Natural killer cell (primary cell): ENCODE results near the gene ACP7. TPM values are rescaled to one million over a fixed set of nuclear protein-coding genes. Genes with fewer than 3 reads are reported as not detected.

Source experiments
- ATAC-seq, 3 donors: fragments of 150-1000 bp in 2 of 3; fragments of 200-7000 bp in 1 of 3; cut with Tn5 transposase; 1 replicate in 1 of 3; 2 replicates in 2 of 3; pipeline ENCODE4 v1.10.0; 2021; ENCODE audit warnings: mild to moderate bottlenecking in 2 of 3, moderate library complexity in 2 of 3
- DNase-seq, 2 donors: peaks; one replicate each; pipeline versions ENCODE4 v3.0.0 to v3.0.0-alpha.2; 2013 to 2021; ENCODE audit warnings: mixed read lengths in 1 of 2
- H3K27ac ChIP-seq: one replicate; pipeline ENCODE4 v1.5.1; 2013; ENCODE audit warnings: mild to moderate bottlenecking, low read length
- H3K27me3 ChIP-seq: one replicate; pipeline ENCODE4 v1.6.1; 2013; ENCODE audit warnings: low read length; ENCODE audit not compliant: control insufficient read depth, insufficient read depth
- H3K36me3 ChIP-seq: one replicate; pipeline ENCODE4 v1.6.1; 2013; ENCODE audit warnings: low read length; ENCODE audit not compliant: control insufficient read depth, insufficient read depth
- H3K4me1 ChIP-seq: one replicate; pipeline ENCODE4 v1.6.1; 2013; ENCODE audit warnings: low read length; ENCODE audit not compliant: control insufficient read depth, insufficient read depth
- H3K4me3 ChIP-seq: one replicate; pipeline ENCODE4 v1.5.1; 2013; ENCODE audit warnings: low read length
- H3K9me3 ChIP-seq: one replicate; pipeline ENCODE4 v1.6.1; 2013; ENCODE audit warnings: low read length; ENCODE audit not compliant: control insufficient read depth, insufficient read depth
- H3K27ac Mint-ChIP-seq, 2 donors: one replicate each; pipeline ENCODE4 v1.8.0; 2022; ENCODE audit warnings: mild to moderate bottlenecking in 2 of 2, mixed read lengths in 2 of 2, moderate library complexity in 1 of 2
- H3K27me3 Mint-ChIP-seq, 2 donors: one replicate each; pipeline ENCODE4 v1.8.0; 2022; ENCODE audit warnings: low read depth in 2 of 2, mixed read lengths in 2 of 2
- H3K36me3 Mint-ChIP-seq: one replicate; pipeline ENCODE4 v1.8.0; 2022; ENCODE audit warnings: mixed read lengths
- H3K4me1 Mint-ChIP-seq, 2 donors: one replicate each; pipeline ENCODE4 v1.8.0; 2022; ENCODE audit warnings: mixed read lengths in 2 of 2
- H3K4me3 Mint-ChIP-seq: one replicate; pipeline ENCODE4 v1.8.0; 2022; ENCODE audit warnings: mild to moderate bottlenecking, moderate library complexity, mixed read lengths
- H3K9me3 Mint-ChIP-seq, 2 donors: one replicate each; pipeline ENCODE4 v1.8.0; 2022; ENCODE audit warnings: mixed read lengths in 2 of 2
- CTCF ChIP-seq: fragments of 200-600 bp; IDR thresholded peaks from one replicate; pipeline ENCODE4 v1.8.0; 2022; ENCODE audit warnings: antibody characterized with exemption
- WGBS: methylation state at CpG from one replicate; pipeline ENCODE4 v1.1.7; 2013; ENCODE audit warnings: missing lambda C conversion rate; ENCODE audit not compliant: insufficient coverage; 5-methylcytosine and 5-hydroxymethylcytosine counted together
- intact Hi-C: fragments of 100-400 bp; cut with micrococcal nuclease; formaldehyde crosslinking; loops from one replicate; pipeline ENCODE4 v1.14.2; 2022
- total RNA-seq, 4 donors: library from RNA; stranded (reverse); fragments of 120-200 nt in 1 of 4; gene quantifications; one replicate each; pipeline versions ENCODE4 v1.2.3 to v1.2.4, GENCODE V29; 2013 to 2022

The ACP7 gene
- total RNA-seq, 3 donors from 2014 or later (not counting 1 experiment from before 2014, with no cell fraction given): not detected

- H3K27ac ChIP-seq: no peak overlapping the region
- H3K27ac Mint-ChIP-seq: peak overlapping the region in 1 of 2 donors; percentile 38
- intact Hi-C loops: no loop called here
- no peak for DNase-seq
- H3K9me3 Mint-ChIP-seq: no peaks in the 10 kb centered on the region
- no peak overlapping the region for H3K4me3 Mint-ChIP-seq
- peaks cover 33% of the 10 kb centered on the region for H3K4me1 ChIP-seq
- TF ChIP-seq CTCF: no peak
- no peaks in the 10 kb centered on the region for H3K9me3 ChIP-seq
- peaks cover 41 to 70% of the 10 kb centered on the region in 2 donors for H3K4me1 Mint-ChIP-seq
- no peaks in the 10 kb centered on the region for H3K27me3 ChIP-seq
- no peak for ATAC-seq
- H3K36me3 Mint-ChIP-seq: no peaks in the 10 kb centered on the region
- no peaks in the 10 kb centered on the region for H3K27me3 Mint-ChIP-seq
- 99% methylated on average over 15 of the region's 15 CpGs for WGBS
- no peak overlapping the region for H3K4me3 ChIP-seq
- no peaks in the 10 kb centered on the region for H3K36me3 ChIP-seq
Observed at GRCh38 chr19:39157997-39158389, 73.8 kb downstream of the ACP7 start.

- Histone ChIP-seq H3K4me3 (no peak overlapping the region), H3K9me3 (no peaks in the 10 kb centered on the region), H3K27ac (no peak overlapping the region), H3K27me3 (no peaks in the 10 kb centered on the region), H3K36me3 (no peaks in the 10 kb centered on the region), H3K4me1 (peaks cover 35% of the 10 kb centered on the region)
- 92% methylated on average over 12 of the region's 12 CpGs for WGBS
- H3K4me3 Mint-ChIP-seq: no peak overlapping the region
- H3K27me3 Mint-ChIP-seq: no peaks in the 10 kb centered on the region
- no peak for TF ChIP-seq CTCF
- no peaks in the 10 kb centered on the region for H3K36me3 Mint-ChIP-seq
- DNase-seq (no peak), ATAC-seq (no peak)
- intact Hi-C loops: no loop called here
- peak overlapping the region in 1 of 2 donors; percentile 38 for H3K27ac Mint-ChIP-seq
- peaks cover 41 to 71% of the 10 kb centered on the region in 2 donors for H3K4me1 Mint-ChIP-seq
- no peaks in the 10 kb centered on the region for H3K9me3 Mint-ChIP-seq
Observed at GRCh38 chr19:39158646-39159260, 74.6 kb downstream of the ACP7 start.

- TF ChIP-seq CTCF: no peak
Observed at GRCh38 chr19:39160523-39160861, 76.3 kb downstream of the ACP7 start.

More at GRCh38 chr19:39160523-39160861, 76.3 kb downstream of the ACP7 start:
- Mint-ChIP-seq H3K36me3 (no peaks in the 10 kb centered on the region), H3K27me3 (no peaks in the 10 kb centered on the region), H3K4me3 (peak overlapping the region; percentile 11), H3K9me3 (no peaks in the 10 kb centered on the region), H3K4me1 (peaks cover 34 to 70% of the 10 kb centered on the region in 2 donors), H3K27ac (peak overlapping the region; percentile 56 to 64)
- H3K4me1 ChIP-seq: peaks cover 35% of the 10 kb centered on the region
- H3K9me3 ChIP-seq: no peaks in the 10 kb centered on the region
- DNase-seq (no peak), ATAC-seq (peak in 2 of 3 donors; percentile 31 to 42)
- no peak overlapping the region for H3K27ac ChIP-seq
- no peaks in the 10 kb centered on the region for H3K36me3 ChIP-seq
- no peaks in the 10 kb centered on the region for H3K27me3 ChIP-seq
- intact Hi-C loops: no loop called here
- 59% methylated on average over 8 of the region's 8 CpGs for WGBS
- H3K4me3 ChIP-seq: no peak overlapping the region

Other genes starting within 250 kb of the ACP7 start
- 100 to 1,000 TPM; 636 to 800 (median 702) TPM for gene HNRNPL, start 234.4 kb upstream of the ACP7 start, total RNA-seq
- gene RINL, start 206.1 kb upstream of the ACP7 start, total RNA-seq: 10 to 100 TPM; 59.7 to 65.6 (median 59.7) TPM
- gene SIRT2, start 184.8 kb upstream of the ACP7 start, total RNA-seq: 100 to 1,000 TPM; 171 to 283 (median 208) TPM
- gene NFKBIB, start 184.4 kb upstream of the ACP7 start, total RNA-seq: 100 to 1,000 TPM in 2 of 3 donors, 10 to 100 TPM in 1; 78.0 to 125 (median 118) TPM
- gene CCER2, start 172.2 kb upstream of the ACP7 start, total RNA-seq: 1 to 10 TPM; 1.3 to 3.7 (median 2.3) TPM
- gene SARS2, start 153.6 kb upstream of the ACP7 start, total RNA-seq: 10 to 100 TPM; 25.4 to 53.0 (median 38.9) TPM
- gene MRPS12, start 153.4 kb upstream of the ACP7 start, total RNA-seq: 10 to 100 TPM; 25.3 to 27.8 (median 26.7) TPM
- gene FBXO17, start 108.6 kb upstream of the ACP7 start, total RNA-seq: not detected
- under 1 TPM in 2 of 3 donors, not detected in 1; 0.23 to 0.38 TPM for gene FBXO27, start 51.8 kb upstream of the ACP7 start, total RNA-seq
- 10 to 100 TPM in 2 of 3 donors, 1 to 10 TPM in 1; 6.7 to 13.4 (median 11.8) TPM for gene PAK4, start 41.4 kb downstream of the ACP7 start, total RNA-seq
- gene NCCRP1, start 112.6 kb downstream of the ACP7 start, total RNA-seq: not detected
- not detected for gene SYCN, start 119.9 kb downstream of the ACP7 start, total RNA-seq
- not detected for gene IFNL3, start 160.6 kb downstream of the ACP7 start, total RNA-seq
- gene IFNL4, start 164.5 kb downstream of the ACP7 start, total RNA-seq: not detected
- gene IFNL2, start 184.0 kb downstream of the ACP7 start, total RNA-seq: not detected
- 1 to 10 TPM in 1 of 3 donors, under 1 TPM in 1, not detected in 1; 0.33 to 1.4 TPM for gene IFNL1, start 212.0 kb downstream of the ACP7 start, total RNA-seq
- gene LRFN1, start 236.5 kb downstream of the ACP7 start, total RNA-seq: 10 to 100 TPM in 1 of 3 donors, 1 to 10 TPM in 2; 5.9 to 12.5 (median 6.9) TPM